Peyer's patch (tissue), 4 donors: ENCODE results near the gene SLC41A2.

Source experiments
- POLR2A ChIP-seq, 2 donors: fragments of 450-650 bp; IDR thresholded peaks; one replicate each; pipeline ENCODE4 v1.5.1; 2017; ENCODE audit warnings: antibody characterized with exemption in 2 of 2, mild to moderate bottlenecking in 2 of 2, moderate library complexity in 2 of 2
- TF ChIP-seq, protein P1 (sequence below), 6 experiments: fragments of 450-650 bp in 4 of 6; fragments of 200-600 bp in 2 of 6; sonication (generic) in 1 of 6; IDR thresholded peaks; one replicate each; pipeline ENCODE4 v1.5.1; 2017 to 2019; ENCODE audit warnings: antibody characterized with exemption in 6 of 6, mild to moderate bottlenecking in 3 of 6, moderate library complexity in 1 of 6

DNA sequence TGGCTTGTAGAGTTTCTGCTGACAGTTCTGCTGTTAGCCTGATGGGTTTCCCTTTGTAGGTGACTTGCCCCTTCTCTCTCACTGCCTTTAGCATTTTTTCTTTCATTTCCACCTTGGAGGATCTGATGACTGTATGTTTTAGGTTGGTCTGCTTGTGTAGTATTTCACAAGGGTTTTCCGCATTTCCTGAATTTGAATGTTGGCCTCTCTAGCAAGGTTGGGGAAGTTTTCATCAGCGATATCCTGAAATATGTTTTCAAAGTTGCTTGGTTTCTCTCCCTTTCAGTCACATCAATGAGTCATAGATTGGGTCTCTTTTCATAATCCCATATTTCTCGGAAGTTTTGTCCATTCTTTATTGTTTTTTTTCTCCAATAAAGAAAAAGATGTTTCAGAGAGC lies 39.5 kb upstream of the SLC41A2 start:
- TF ChIP-seq, protein P1, sequence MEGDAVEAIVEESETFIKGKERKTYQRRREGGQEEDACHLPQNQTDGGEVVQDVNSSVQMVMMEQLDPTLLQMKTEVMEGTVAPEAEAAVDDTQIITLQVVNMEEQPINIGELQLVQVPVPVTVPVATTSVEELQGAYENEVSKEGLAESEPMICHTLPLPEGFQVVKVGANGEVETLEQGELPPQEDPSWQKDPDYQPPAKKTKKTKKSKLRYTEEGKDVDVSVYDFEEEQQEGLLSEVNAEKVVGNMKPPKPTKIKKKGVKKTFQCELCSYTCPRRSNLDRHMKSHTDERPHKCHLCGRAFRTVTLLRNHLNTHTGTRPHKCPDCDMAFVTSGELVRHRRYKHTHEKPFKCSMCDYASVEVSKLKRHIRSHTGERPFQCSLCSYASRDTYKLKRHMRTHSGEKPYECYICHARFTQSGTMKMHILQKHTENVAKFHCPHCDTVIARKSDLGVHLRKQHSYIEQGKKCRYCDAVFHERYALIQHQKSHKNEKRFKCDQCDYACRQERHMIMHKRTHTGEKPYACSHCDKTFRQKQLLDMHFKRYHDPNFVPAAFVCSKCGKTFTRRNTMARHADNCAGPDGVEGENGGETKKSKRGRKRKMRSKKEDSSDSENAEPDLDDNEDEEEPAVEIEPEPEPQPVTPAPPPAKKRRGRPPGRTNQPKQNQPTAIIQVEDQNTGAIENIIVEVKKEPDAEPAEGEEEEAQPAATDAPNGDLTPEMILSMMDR (IDR thresholded peaks at IDR 0.05) = no peak
- TF ChIP-seq POLR2A (IDR thresholded peaks at IDR 0.05) = no peak
